ENCODE data around the gene AKR1B15. TPM values are rescaled to one million over a fixed set of nuclear protein-coding genes. Genes with fewer than 3 reads are reported as not detected.
"Not testable (repeated sequence)": the region's sequence is repeated elsewhere in the genome, so short reads cannot be mapped to it uniquely, and the experiment has no call there.

AKR1B15 gene
- total RNA-seq, 4 donors from 2014 or later = not detected

DNA sequence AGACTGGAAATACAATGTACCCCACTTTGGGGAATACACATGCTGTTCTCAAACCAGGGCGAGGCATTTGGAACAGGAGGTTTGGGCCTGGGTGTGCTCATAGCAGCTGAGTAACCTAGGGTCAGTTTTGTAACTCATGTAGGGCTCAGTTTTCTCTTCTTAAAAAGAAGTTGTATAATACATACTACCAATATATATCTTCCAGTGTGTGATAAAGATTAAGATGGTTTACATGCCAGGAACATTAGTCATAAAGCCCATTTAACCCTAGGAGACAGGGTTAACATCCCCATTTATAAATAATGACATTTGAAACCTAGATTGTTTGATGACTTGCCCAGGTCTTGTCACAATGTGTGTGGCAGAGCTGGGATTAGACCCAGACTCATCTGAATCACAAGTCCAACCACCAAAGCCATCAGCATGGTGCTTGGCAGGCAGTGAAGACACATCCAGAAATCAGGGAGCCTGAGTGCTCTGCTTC is 15.6 kb upstream of the AKR1B15 start:
- Histone ChIP-seq H3K4me1 (no peaks in the 10 kb centered on the region), H3K27ac (no peak overlapping the region), H3K9me3 (no peaks in the 10 kb centered on the region), H3K27me3 (no peaks in the 10 kb centered on the region), H3K36me3 (no peaks in the 10 kb centered on the region), H3K4me3 (no peak overlapping the region)
- TF ChIP-seq, protein P1, sequence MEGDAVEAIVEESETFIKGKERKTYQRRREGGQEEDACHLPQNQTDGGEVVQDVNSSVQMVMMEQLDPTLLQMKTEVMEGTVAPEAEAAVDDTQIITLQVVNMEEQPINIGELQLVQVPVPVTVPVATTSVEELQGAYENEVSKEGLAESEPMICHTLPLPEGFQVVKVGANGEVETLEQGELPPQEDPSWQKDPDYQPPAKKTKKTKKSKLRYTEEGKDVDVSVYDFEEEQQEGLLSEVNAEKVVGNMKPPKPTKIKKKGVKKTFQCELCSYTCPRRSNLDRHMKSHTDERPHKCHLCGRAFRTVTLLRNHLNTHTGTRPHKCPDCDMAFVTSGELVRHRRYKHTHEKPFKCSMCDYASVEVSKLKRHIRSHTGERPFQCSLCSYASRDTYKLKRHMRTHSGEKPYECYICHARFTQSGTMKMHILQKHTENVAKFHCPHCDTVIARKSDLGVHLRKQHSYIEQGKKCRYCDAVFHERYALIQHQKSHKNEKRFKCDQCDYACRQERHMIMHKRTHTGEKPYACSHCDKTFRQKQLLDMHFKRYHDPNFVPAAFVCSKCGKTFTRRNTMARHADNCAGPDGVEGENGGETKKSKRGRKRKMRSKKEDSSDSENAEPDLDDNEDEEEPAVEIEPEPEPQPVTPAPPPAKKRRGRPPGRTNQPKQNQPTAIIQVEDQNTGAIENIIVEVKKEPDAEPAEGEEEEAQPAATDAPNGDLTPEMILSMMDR (IDR thresholded peaks at IDR 0.05) = no peak
- no peak for TF ChIP-seq POLR2A (IDR thresholded peaks at IDR 0.05)
- intact Hi-C loops (cut with DNase I; ENCODE audit: low total_unique reads) = no loop called here
- no peak for DNase-seq

DNA sequence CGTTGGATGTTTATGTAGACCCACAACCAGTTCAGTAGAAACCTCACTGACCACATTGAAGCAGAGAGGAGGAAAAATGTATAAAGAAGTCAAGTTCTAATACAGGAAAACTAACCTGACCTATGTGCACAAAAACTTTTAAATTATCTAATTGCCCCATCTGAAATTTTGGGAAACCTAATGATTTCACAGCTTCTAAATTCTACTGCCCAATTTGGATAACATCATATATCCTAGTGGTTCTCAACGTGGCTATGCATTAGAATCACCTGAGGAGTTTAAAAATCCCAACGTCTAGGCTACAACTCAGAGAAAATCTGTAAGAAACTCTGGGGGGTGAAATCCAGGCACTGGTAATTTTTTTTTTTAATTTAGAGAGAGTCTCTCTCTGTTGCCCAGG is 14.3 kb upstream of the AKR1B15 start:
- Histone ChIP-seq H3K4me3 (no peak overlapping the region), H3K4me1 (no peaks in the 10 kb centered on the region), H3K36me3 (no peaks in the 10 kb centered on the region), H3K27ac (no peak overlapping the region), H3K9me3 (no peaks in the 10 kb centered on the region), H3K27me3 (no peaks in the 10 kb centered on the region)
- no peak for DNase-seq
- TF ChIP-seq POLR2A (IDR thresholded peaks at IDR 0.05) = no peak
- TF ChIP-seq, protein P1 (IDR thresholded peaks at IDR 0.05) = no peak
- intact Hi-C loops (cut with DNase I; ENCODE audit: low total_unique reads) = no loop called here

DNA sequence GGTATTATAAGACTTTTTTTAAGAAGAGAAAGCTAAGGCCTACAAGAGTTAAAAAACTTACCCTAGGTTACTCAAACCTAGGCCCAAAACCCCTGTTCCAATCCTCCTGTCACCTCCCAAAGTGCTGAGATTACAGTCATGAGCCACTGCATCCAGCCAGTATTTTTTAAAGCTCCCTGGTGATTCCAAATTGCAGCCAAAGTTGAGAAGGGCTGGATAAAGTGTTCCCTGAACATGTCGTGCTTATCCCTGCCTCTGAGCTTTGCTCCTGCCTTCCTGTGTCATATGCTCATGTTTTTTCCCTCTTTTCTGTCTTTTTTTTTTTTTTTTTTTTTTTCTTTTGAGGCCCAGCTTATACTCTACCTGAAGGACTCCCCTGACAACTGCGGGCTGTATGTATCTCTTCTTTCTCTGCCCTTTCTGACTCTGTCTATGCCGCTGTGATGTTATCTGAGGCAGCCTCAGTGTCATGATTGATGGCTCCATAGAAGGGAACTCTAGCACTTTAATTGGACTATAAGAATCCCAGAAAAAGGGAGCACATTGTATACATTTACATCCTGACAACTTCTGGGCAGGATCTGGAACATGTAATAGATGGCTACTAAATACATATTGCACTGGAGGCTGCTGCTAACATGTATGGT is 13.5 kb upstream of the AKR1B15 start:
- intact Hi-C loops (cut with DNase I; ENCODE audit: low total_unique reads) = no loop called here
- Histone ChIP-seq H3K4me1 (no peaks in the 10 kb centered on the region), H3K36me3 (no peaks in the 10 kb centered on the region), H3K9me3 (no peaks in the 10 kb centered on the region), H3K4me3 (no peak overlapping the region), H3K27me3 (no peaks in the 10 kb centered on the region), H3K27ac (no peak overlapping the region)
- DNase-seq = no peak
- TF ChIP-seq, protein P1 (IDR thresholded peaks at IDR 0.05) = no peak
- no peak for TF ChIP-seq POLR2A (IDR thresholded peaks at IDR 0.05)

DNA sequence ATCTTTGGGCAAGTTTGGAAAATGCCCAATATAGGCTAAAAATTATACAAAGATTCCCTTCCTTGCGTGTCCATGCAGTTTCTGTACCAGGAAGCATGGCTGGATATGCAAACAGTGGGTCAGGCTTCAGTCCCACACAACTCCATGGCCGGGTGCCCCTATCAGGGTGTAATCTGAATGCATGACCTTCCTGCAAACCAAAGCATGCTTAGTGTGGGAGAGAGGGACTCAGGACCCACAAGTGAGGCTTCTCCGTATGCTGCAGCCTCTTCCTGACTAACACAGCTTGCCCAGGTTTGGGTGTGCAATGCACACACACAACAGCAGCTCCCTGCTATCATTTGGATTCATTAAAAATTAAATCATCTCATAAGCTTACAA is 13.0 kb upstream of the AKR1B15 start:
- intact Hi-C loops (cut with DNase I; ENCODE audit: low total_unique reads) = no loop called here
- no peaks in the 10 kb centered on the region for H3K27me3 ChIP-seq
- H3K36me3 ChIP-seq = no peaks in the 10 kb centered on the region
- TF ChIP-seq, protein P1 (IDR thresholded peaks at IDR 0.05) = no peak
- no peak for TF ChIP-seq POLR2A (IDR thresholded peaks at IDR 0.05)
- no peaks in the 10 kb centered on the region for H3K4me1 ChIP-seq
- DNase-seq = no peak
- H3K9me3 ChIP-seq = no peaks in the 10 kb centered on the region
- no peak overlapping the region for H3K4me3 ChIP-seq
- H3K27ac ChIP-seq = no peak overlapping the region

DNA sequence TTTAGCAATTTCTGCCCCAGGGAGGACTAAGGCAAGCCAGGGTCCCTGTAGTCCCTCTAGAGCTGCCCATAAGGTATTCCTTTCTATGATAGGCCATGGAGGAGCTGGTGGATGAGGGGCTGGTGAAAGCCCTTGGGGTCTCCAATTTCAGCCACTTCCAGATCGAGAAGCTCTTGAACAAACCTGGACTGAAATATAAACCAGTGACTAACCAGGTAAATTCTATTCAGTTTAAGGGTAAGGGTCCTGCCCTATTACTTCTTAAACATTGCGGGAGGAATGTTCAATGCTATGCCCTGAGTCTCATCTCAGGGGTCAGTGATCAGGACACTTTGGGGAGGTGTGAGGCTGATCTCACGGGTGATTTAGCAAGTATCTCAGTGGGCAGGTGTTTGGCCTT is 12.4 kb upstream of the AKR1B15 start:
- H3K4me3 ChIP-seq; DNase-seq; H3K27ac ChIP-seq; H3K9me3 ChIP-seq; H3K27me3 ChIP-seq; H3K36me3 ChIP-seq; intact Hi-C loops (cut with DNase I; ENCODE audit: low total_unique reads); H3K4me1 ChIP-seq: not testable (repeated sequence)

DNA sequence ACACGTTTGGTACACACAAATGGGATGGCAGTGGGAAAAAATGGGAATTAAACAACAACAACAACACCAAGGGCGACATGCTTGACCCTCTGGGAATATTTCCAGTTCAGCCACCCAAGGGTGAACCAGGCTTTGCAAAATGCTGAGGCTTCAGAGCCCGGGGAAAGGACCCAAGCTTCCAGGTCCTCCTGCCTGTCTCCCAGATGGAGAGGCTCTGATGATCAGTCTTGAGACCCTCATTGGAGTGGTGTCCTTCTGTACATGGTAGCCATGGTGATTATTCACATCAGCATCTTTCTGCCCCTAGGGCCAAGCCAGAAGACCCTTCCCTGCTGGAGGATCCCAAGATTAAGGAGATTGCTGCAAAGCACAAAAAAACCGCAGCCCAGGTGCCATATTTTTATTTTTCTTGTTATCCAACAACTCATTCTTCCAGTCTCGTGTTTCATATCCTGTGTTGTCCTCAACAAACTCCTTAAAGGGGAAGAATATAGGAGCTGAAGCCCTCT is 11.6 kb upstream of the AKR1B15 start:
- H3K4me1 ChIP-seq; H3K36me3 ChIP-seq; H3K4me3 ChIP-seq; DNase-seq; H3K27ac ChIP-seq; H3K9me3 ChIP-seq; intact Hi-C loops (cut with DNase I; ENCODE audit: low total_unique reads); H3K27me3 ChIP-seq: not testable (repeated sequence)

Measured in uterus (tissue), 4 donors.